Measurements from ENCODE around the gene LNPEP.

- TF ChIP-seq CTCF (conservative IDR thresholded peaks at IDR 0.05 in 1 of 2, IDR thresholded peaks at IDR 0.05 in 1 of 2; ENCODE audit: extremely low read depth in 1 of 2, insufficient read depth in 1 of 2, low read depth in 1 of 2, low read length in 2 of 2) (no peak), EZH2 (IDR thresholded peaks at IDR 0.05; ENCODE audit: borderline replicate concordance, low read length) (no peak)
Observed at GRCh38 chr5:96984506-96985192, 48.8 kb downstream of the LNPEP start.

All from mammary epithelial cell (primary cell).